B cell (primary cell): ENCODE measurements around the gene LTBP3. TPM values are rescaled to one million over a fixed set of nuclear protein-coding genes. Genes with fewer than 3 reads are reported as not detected.

Experiments
- ATAC-seq: fragments of 200-7000 bp; cut with Tn5 transposase; one replicate; pipeline ENCODE4 v1.10.0; 2021; ENCODE audit warnings: low read depth, mild to moderate bottlenecking, moderate number of reproducible peaks, moderate library complexity
- CTCF ChIA-PET: fragments of 350-600 bp; sonication (Branson Sonifier 250); formaldehyde crosslinking; loops from one replicate; lab custom pipeline; 2021; ENCODE audit warnings: antibody characterized with exemption, inconsistent platforms; lab: Charles Lee
- POLR2A ChIA-PET: fragments of 350-600 bp; sonication (Branson Sonifier 250); formaldehyde crosslinking; loops from one replicate; lab custom pipeline; 2021; ENCODE audit warnings: antibody characterized with exemption; lab: Charles Lee
- DNase-seq: peaks from one replicate; pipeline ENCODE4 v3.0.0; 2013
- H2AFZ ChIP-seq: 2 replicates; pipeline ENCODE4 v1.6.1; 2012; ENCODE audit warnings: mild to moderate bottlenecking, low read depth, low read length; ENCODE audit not compliant: insufficient read depth, poor library complexity, severe bottlenecking
- H3K27ac ChIP-seq, 2 donors: 1 replicate in 1 of 2; 2 replicates in 1 of 2; pipeline ENCODE4 v1.5.1; 2012 to 2013; ENCODE audit warnings: low read length in 2 of 2, mild to moderate bottlenecking in 2 of 2, moderate library complexity in 1 of 2
- H3K27me3 ChIP-seq, 4 experiments: fragments of 200-600 bp in 1 of 4; sonication (generic) in 1 of 4; replicated peaks in 1 of 4; 1 replicate in 2 of 4; 2 replicates in 2 of 4; pipeline versions ENCODE4 v1.6.1 to v1.7.0; 2013 to 2016; ENCODE audit warnings: low read length in 3 of 4, mild to moderate bottlenecking in 2 of 4, mixed read lengths in 1 of 4, moderate library complexity in 1 of 4; ENCODE audit not compliant: insufficient read depth in 4 of 4, control insufficient read depth in 3 of 4; ENCODE audit errors: control extremely low read depth in 1 of 4
- H3K36me3 ChIP-seq, 2 experiments: replicated peaks in 1 of 2; 1 replicate in 1 of 2; 2 replicates in 1 of 2; pipeline versions ENCODE4 v1.6.1 to v1.7.1; 2013; ENCODE audit warnings: low read length in 1 of 2; ENCODE audit not compliant: insufficient read depth in 2 of 2, control insufficient read depth in 1 of 2; ENCODE audit errors: control extremely low read depth in 1 of 2, extremely low read depth in 1 of 2
- H3K4me1 ChIP-seq, 2 donors: fragments of 200-600 bp in 1 of 2; sonication (generic) in 1 of 2; 1 replicate in 1 of 2; 2 replicates in 1 of 2; pipeline versions ENCODE4 v1.5.1 to v1.6.1; 2013 to 2017; ENCODE audit warnings: low read length in 2 of 2; ENCODE audit not compliant: control insufficient read depth in 2 of 2, insufficient read depth in 2 of 2
- H3K4me2 ChIP-seq: replicated peaks from 2 replicates; pipeline ENCODE3; 2012; ENCODE audit warnings: mild to moderate bottlenecking, low read depth, low read length; ENCODE audit not compliant: poor library complexity, severe bottlenecking
- H3K4me3 ChIP-seq, 5 experiments: fragments of 200-600 bp in 1 of 5; sonication (generic) in 1 of 5; 1 replicate in 3 of 5; 2 replicates in 2 of 5; pipeline versions ENCODE4 v1.5.1 to v1.7.0; 2011 to 2016; ENCODE audit warnings: low read length in 4 of 5, mild to moderate bottlenecking in 4 of 5, low read depth in 2 of 5, control low read depth in 1 of 5, moderate library complexity in 1 of 5; ENCODE audit not compliant: insufficient read depth in 1 of 5; ENCODE audit errors: control extremely low read depth in 1 of 5, extremely low read depth in 1 of 5
- H3K79me2 ChIP-seq: fragments of 200-600 bp; sonication (generic); one replicate; pipeline ENCODE4 v1.6.0; 2016; ENCODE audit warnings: low read length; ENCODE audit not compliant: control insufficient read depth, insufficient read depth
- H3K9ac ChIP-seq: fragments of 200-600 bp; sonication (generic); 2 replicates; pipeline ENCODE4 v1.6.1; 2017; ENCODE audit warnings: mild to moderate bottlenecking, low read length, moderate library complexity
- H3K9me3 ChIP-seq, 3 donors: one replicate each; pipeline versions ENCODE4 v1.6.1 to v1.7.1; 2013; ENCODE audit warnings: low read length in 2 of 3; ENCODE audit not compliant: control insufficient read depth in 2 of 3, insufficient read depth in 1 of 3; ENCODE audit errors: control extremely low read depth in 1 of 3
- H4K20me1 ChIP-seq: 2 replicates; pipeline ENCODE4 v1.6.0; 2012; ENCODE audit warnings: mild to moderate bottlenecking, low read length; ENCODE audit not compliant: insufficient read depth, control insufficient read depth, poor library complexity, severe bottlenecking
- H3K27ac Mint-ChIP-seq: one replicate; pipeline ENCODE4 v1.8.0; 2021; ENCODE audit warnings: mixed read lengths
- H3K27me3 Mint-ChIP-seq: one replicate; pipeline ENCODE4 v1.8.0; 2021; ENCODE audit warnings: mixed read lengths
- H3K4me1 Mint-ChIP-seq: one replicate; pipeline ENCODE4 v1.8.0; 2021; ENCODE audit warnings: mixed read lengths
- H3K4me3 Mint-ChIP-seq: one replicate; pipeline ENCODE4 v1.8.0; 2021; ENCODE audit warnings: mixed read lengths
- H3K9me3 Mint-ChIP-seq: one replicate; pipeline ENCODE4 v1.8.0; 2022; ENCODE audit warnings: mixed read lengths; ENCODE audit not compliant: insufficient read depth
- CTCF ChIP-seq: fragments of 200-600 bp; IDR thresholded peaks from one replicate; pipeline ENCODE4 v1.8.0; 2022; ENCODE audit warnings: antibody characterized with exemption, mild to moderate bottlenecking
- EZH2 ChIP-seq: IDR thresholded peaks from 2 replicates; pipeline ENCODE4 v1.6.1; 2012; ENCODE audit warnings: borderline replicate concordance, low read depth, mild to moderate bottlenecking, moderate library complexity, low read length; ENCODE audit not compliant: insufficient read depth, poor library complexity, severe bottlenecking
- WGBS: methylation state at CpG from one replicate; pipeline ENCODE4 v1.1.5; 2013; ENCODE audit warnings: missing lambda C conversion rate; ENCODE audit not compliant: insufficient coverage; 5-methylcytosine and 5-hydroxymethylcytosine counted together
- intact Hi-C: fragments of 100-400 bp; cut with micrococcal nuclease; formaldehyde crosslinking; loops from one replicate; pipeline ENCODE4 v1.10.0; 2022
- polyA plus RNA-seq: library from polyadenylated mRNA; depleted of rRNA; stranded (reverse); fragments of >200 nt; gene quantifications from 2 replicates; pipeline ENCODE4 v1.2.3, GENCODE V29; 2012
- total RNA-seq, 2 donors: library from RNA; stranded (reverse); fragments of 120-200 nt in 1 of 2; gene quantifications; 1 replicate in 1 of 2; 2 replicates in 1 of 2; pipeline versions ENCODE4 v1.2.3 to v1.2.4, GENCODE V29; 2013 to 2022

LTBP3 gene
- total and polyA plus RNA-seq, 2 donors (not counting 1 experiment from before 2014, with no cell fraction given): 65.1 to 69.0 TPM

GRCh38 chr11:65578134-65578533 is 20.0 kb upstream of the LTBP3 start:
- H3K27me3 ChIP-seq: no peaks in the 10 kb centered on the region
- Mint-ChIP-seq H3K9me3 (no peaks in the 10 kb centered on the region), H3K4me3 (peak overlapping the region; percentile 71), H3K27ac (peak overlapping the region; percentile 96), H3K27me3 (no peaks in the 10 kb centered on the region), H3K4me1 (peaks cover 45% of the 10 kb centered on the region)
- 97% methylated on average over 7 of the region's 7 CpGs for WGBS
- H3K4me2 ChIP-seq: peak overlapping the region; percentile 100
- H3K9me3 ChIP-seq: no peaks in the 10 kb centered on the region
- POLR2A ChIA-PET: interaction anchor here (2.2 to 7.5 kb wide), 3 partner anchors 10 to 74 kb away, joined by 7 to 53 read pairs (median 45); no protein-coding TSS in a partner anchor
- no peak for DNase-seq
- H3K36me3 ChIP-seq: peaks cover 5 to 41% of the 10 kb centered on the region in 2 experiments
- no peak overlapping the region for H3K4me3 ChIP-seq
- H3K9ac ChIP-seq: no peak overlapping the region
- ATAC-seq: no peak
- CTCF ChIA-PET: interaction anchor here (1.2 to 5.5 kb wide), 3 partner anchors 10 to 31 kb away, joined by 5 to 97 read pairs (median 8); no protein-coding TSS in a partner anchor
- H3K79me2 ChIP-seq: peaks cover 12% of the 10 kb centered on the region
- H3K4me1 ChIP-seq: peaks cover 24 to 42% of the 10 kb centered on the region in 2 donors
- peak overlapping the region; percentile 92 to 94 for H3K27ac ChIP-seq
- H2AFZ ChIP-seq: no peak overlapping the region
- H4K20me1 ChIP-seq: peaks cover 23% of the 10 kb centered on the region
- intact Hi-C loops: loop anchor here (10.0 kb wide), 1 partner anchor 833 kb away; the partner anchor contains the start of gene RASGRP2
- TF ChIP-seq CTCF: no peak
- TF ChIP-seq EZH2: no peak

- no peak for TF ChIP-seq CTCF
- Histone ChIP-seq H3K9me3 (no peaks in the 10 kb centered on the region), H3K36me3 (peaks cover 5 to 41% of the 10 kb centered on the region in 2 experiments), H3K79me2 (peaks cover 16% of the 10 kb centered on the region), H3K27me3 (no peaks in the 10 kb centered on the region), H3K9ac (peak overlapping the region; percentile 83), H2AFZ (no peak overlapping the region), H3K27ac (peak overlapping the region; percentile 92 to 94), H4K20me1 (peaks cover 26% of the 10 kb centered on the region), H3K4me3 (peak overlapping the region in 3 of 5 experiments; percentile 55 to 90 (median 70)), H3K4me1 (peaks cover 26 to 46% of the 10 kb centered on the region in 2 donors), H3K4me2 (peak overlapping the region; percentile 100)
- ATAC-seq (no peak), DNase-seq (no peak)
- WGBS: 54% methylated on average over 8 of the region's 8 CpGs
- Mint-ChIP-seq H3K4me1 (peaks cover 47% of the 10 kb centered on the region), H3K4me3 (peak overlapping the region; percentile 71), H3K27ac (peak overlapping the region; percentile 96), H3K27me3 (no peaks in the 10 kb centered on the region), H3K9me3 (no peaks in the 10 kb centered on the region)
- POLR2A ChIA-PET: interaction anchor here (2.2 to 7.5 kb wide), 4 partner anchors 10 to 75 kb away, joined by 7 to 53 read pairs (median 27); no protein-coding TSS in a partner anchor
- intact Hi-C loops: loop anchor here (10.0 kb wide), 1 partner anchor 833 kb away; the partner anchor contains the start of gene RASGRP2
- CTCF ChIA-PET: interaction anchor here (1.0 to 5.5 kb wide), 6 partner anchors 10 to 69 kb away, joined by 3 to 97 read pairs (median 6); no protein-coding TSS in a partner anchor
Observed at GRCh38 chr11:65577756-65578109, 19.6 kb upstream of the LTBP3 start.
